Activated naive CD8-positive, alpha-beta T cell treated with anti-CD3 and anti-CD28 coated beads, Interleukin-2, amount 50 U/mL, for 24 hours (primary cell): ENCODE measurements around the gene NEDD8.
A peak's percentile ranks its signal among the peaks of the same experiment; 100 is the strongest.

Source experiments
- ATAC-seq: fragments of 150-1000 bp; cut with Tn5 transposase; one replicate; pipeline ENCODE4 v1.10.0; 2021
- DNase-seq: peaks from one replicate; pipeline ENCODE4 v3.0.0; 2021
- H3K27ac Mint-ChIP-seq: one replicate; pipeline ENCODE4 v1.8.0; 2021; ENCODE audit warnings: mild to moderate bottlenecking, mixed read lengths
- H3K27me3 Mint-ChIP-seq: one replicate; pipeline ENCODE4 v1.8.0; 2021; ENCODE audit warnings: mixed read lengths
- H3K36me3 Mint-ChIP-seq: one replicate; pipeline ENCODE4 v1.8.0; 2021; ENCODE audit warnings: low read depth, mixed read lengths
- H3K4me1 Mint-ChIP-seq: one replicate; pipeline ENCODE4 v1.8.0; 2021; ENCODE audit warnings: mixed read lengths
- H3K4me3 Mint-ChIP-seq: one replicate; pipeline ENCODE4 v1.8.0; 2021; ENCODE audit warnings: mild to moderate bottlenecking, moderate library complexity, mixed read lengths
- H3K9me3 Mint-ChIP-seq: one replicate; pipeline ENCODE4 v1.8.0; 2021; ENCODE audit warnings: mixed read lengths

NEDD8 gene

GRCh38 chr14:24179961-24180796 lies 52.0 kb downstream of the NEDD8 start:
- Mint-ChIP-seq H3K27ac (peak overlapping the region; percentile 47), H3K4me1 (no peaks in the 10 kb centered on the region), H3K9me3 (no peaks in the 10 kb centered on the region), H3K4me3 (no peak overlapping the region), H3K36me3 (peaks cover 29% of the 10 kb centered on the region), H3K27me3 (no peaks in the 10 kb centered on the region)
- no peak for ATAC-seq
- DNase-seq: no peak

GRCh38 chr14:24179294-24179960 lies 52.7 kb downstream of the NEDD8 start:
- DNase-seq (no peak), ATAC-seq (no peak)
- H3K27me3 Mint-ChIP-seq: no peaks in the 10 kb centered on the region
- no peaks in the 10 kb centered on the region for H3K4me1 Mint-ChIP-seq
- peak overlapping the region; percentile 47 for H3K27ac Mint-ChIP-seq
- peaks cover 27% of the 10 kb centered on the region for H3K36me3 Mint-ChIP-seq
- no peak overlapping the region for H3K4me3 Mint-ChIP-seq
- no peaks in the 10 kb centered on the region for H3K9me3 Mint-ChIP-seq

GRCh38 chr14:24178399-24179178 lies 53.6 kb downstream of the NEDD8 start:
- Mint-ChIP-seq H3K27ac (peak overlapping the region; percentile 22), H3K27me3 (no peaks in the 10 kb centered on the region), H3K4me1 (no peaks in the 10 kb centered on the region), H3K9me3 (no peaks in the 10 kb centered on the region), H3K36me3 (peaks cover 26% of the 10 kb centered on the region), H3K4me3 (no peak overlapping the region)
- no peak for ATAC-seq
- DNase-seq: no peak

GRCh38 chr14:24177891-24178290 lies 54.3 kb downstream of the NEDD8 start:
- H3K36me3 Mint-ChIP-seq: peaks cover 23% of the 10 kb centered on the region
- no peak overlapping the region for H3K4me3 Mint-ChIP-seq
- no peaks in the 10 kb centered on the region for H3K9me3 Mint-ChIP-seq
- no peak for DNase-seq
- no peak overlapping the region for H3K27ac Mint-ChIP-seq
- H3K27me3 Mint-ChIP-seq: no peaks in the 10 kb centered on the region
- peaks cover 3% of the 10 kb centered on the region for H3K4me1 Mint-ChIP-seq
- no peak for ATAC-seq

GRCh38 chr14:24177041-24177825 lies 54.9 kb downstream of the NEDD8 start:
- no peak overlapping the region for H3K4me3 Mint-ChIP-seq
- H3K27ac Mint-ChIP-seq: no peak overlapping the region
- ATAC-seq: no peak
- H3K27me3 Mint-ChIP-seq: no peaks in the 10 kb centered on the region
- no peaks in the 10 kb centered on the region for H3K9me3 Mint-ChIP-seq
- no peak for DNase-seq
- H3K36me3 Mint-ChIP-seq: peaks cover 19% of the 10 kb centered on the region
- peaks cover 6% of the 10 kb centered on the region for H3K4me1 Mint-ChIP-seq

- ATAC-seq (no peak), DNase-seq (no peak)
- no peak overlapping the region for H3K27ac Mint-ChIP-seq
- no peak overlapping the region for H3K4me3 Mint-ChIP-seq
- H3K9me3 Mint-ChIP-seq: no peaks in the 10 kb centered on the region
- H3K36me3 Mint-ChIP-seq: peaks cover 14% of the 10 kb centered on the region
- H3K27me3 Mint-ChIP-seq: no peaks in the 10 kb centered on the region
- H3K4me1 Mint-ChIP-seq: peaks cover 9% of the 10 kb centered on the region
Observed at GRCh38 chr14:24176599-24176998, 55.6 kb downstream of the NEDD8 start.

GRCh38 chr14:24172871-24173281 lies 59.3 kb downstream of the NEDD8 start:
- Mint-ChIP-seq H3K9me3 (no peaks in the 10 kb centered on the region), H3K4me3 (peak overlapping the region; percentile 75), H3K36me3 (peaks cover 16% of the 10 kb centered on the region), H3K27me3 (no peaks in the 10 kb centered on the region), H3K4me1 (peaks cover 21% of the 10 kb centered on the region), H3K27ac (no peak overlapping the region)
- ATAC-seq: no peak
- no peak for DNase-seq

- Mint-ChIP-seq H3K27me3 (no peaks in the 10 kb centered on the region), H3K27ac (peak overlapping the region; percentile 14), H3K4me3 (peak overlapping the region; percentile 75), H3K9me3 (no peaks in the 10 kb centered on the region), H3K4me1 (peaks cover 22% of the 10 kb centered on the region), H3K36me3 (peaks cover 18% of the 10 kb centered on the region)
- no peak for DNase-seq
- no peak for ATAC-seq
Observed at GRCh38 chr14:24172261-24172860, 59.8 kb downstream of the NEDD8 start.

GRCh38 chr14:24171422-24172260 lies 60.5 kb downstream of the NEDD8 start, which contains the start of gene REC8:
REC8 (plus strand) TSS chr14:24172080; CDS start chr14:24172553, 473 bp downstream.
- DNase-seq (peak; percentile 78), ATAC-seq (peak; percentile 83)
- no peaks in the 10 kb centered on the region for H3K9me3 Mint-ChIP-seq
- H3K27ac Mint-ChIP-seq: peak within 1 kb of the TSS; percentile 22
- H3K27me3 Mint-ChIP-seq: no peaks in the 10 kb centered on the region
- H3K36me3 Mint-ChIP-seq: peaks cover 21% of the 10 kb centered on the region
- peaks cover 24% of the 10 kb centered on the region for H3K4me1 Mint-ChIP-seq
- H3K4me3 Mint-ChIP-seq: peak within 1 kb of the TSS; percentile 77

GRCh38 chr14:24167469-24168114 lies 64.6 kb downstream of the NEDD8 start:
- Mint-ChIP-seq H3K27ac (peak overlapping the region; percentile 28), H3K36me3 (peaks cover 50% of the 10 kb centered on the region), H3K9me3 (no peaks in the 10 kb centered on the region), H3K4me1 (peaks cover 42% of the 10 kb centered on the region), H3K4me3 (no peak overlapping the region), H3K27me3 (no peaks in the 10 kb centered on the region)
- no peak for DNase-seq
- no peak for ATAC-seq
